ENCODE results near the gene ETV3.

ETV3 gene

GRCh38 chr1:157097692-157098091 is 40.5 kb downstream of the ETV3 start:
- H3K9ac ChIP-seq (ENCODE audit: low read length): no peak overlapping the region
- no peaks in the 10 kb centered on the region for H3K79me2 ChIP-seq (ENCODE audit: low read length)

GRCh38 chr1:157096881-157097280 is 41.3 kb downstream of the ETV3 start:
- H3K9ac ChIP-seq (ENCODE audit: low read length): no peak overlapping the region
- no peaks in the 10 kb centered on the region for H3K79me2 ChIP-seq (ENCODE audit: low read length)
- H3K4me2 ChIP-seq (ENCODE audit: low read length): no peak overlapping the region
- H3K36me3 ChIP-seq (replicated peaks; ENCODE audit: low read depth, low read length): no peaks in the 10 kb centered on the region
- no peak overlapping the region for H3K4me3 ChIP-seq (ENCODE audit: low read length)
- H3K9me3 ChIP-seq (ENCODE audit: insufficient read depth, low read length): no peaks in the 10 kb centered on the region
- H4K20me1 ChIP-seq (ENCODE audit: insufficient read depth, low read length): no peaks in the 10 kb centered on the region
- H3K4me1 ChIP-seq (ENCODE audit: low read length): peaks cover 13% of the 10 kb centered on the region
- H2AFZ ChIP-seq (ENCODE audit: low read depth, low read length): no peak overlapping the region
- TF ChIP-seq CTCF (IDR thresholded peaks at IDR 0.05; ENCODE audit: low read depth, low read length) (no peak), EZH2phosphoT487 (IDR thresholded peaks at IDR 0.05; ENCODE audit: low read depth) (no peak)
- H3K27ac ChIP-seq (ENCODE audit: low read length): no peak overlapping the region
- no peaks in the 10 kb centered on the region for H3K27me3 ChIP-seq (ENCODE audit: low read depth, low read length)

More at GRCh38 chr1:157097692-157098091, 40.5 kb downstream of the ETV3 start:
- H3K4me1 ChIP-seq (ENCODE audit: low read length): peaks cover 7% of the 10 kb centered on the region
- no peaks in the 10 kb centered on the region for H3K9me3 ChIP-seq (ENCODE audit: insufficient read depth, low read length)
- H3K4me3 ChIP-seq (ENCODE audit: low read length): no peak overlapping the region
- H3K4me2 ChIP-seq (ENCODE audit: low read length): no peak overlapping the region
- H2AFZ ChIP-seq (ENCODE audit: low read depth, low read length): no peak overlapping the region
- no peaks in the 10 kb centered on the region for H3K36me3 ChIP-seq (replicated peaks; ENCODE audit: low read depth, low read length)
- TF ChIP-seq CTCF (IDR thresholded peaks at IDR 0.05; ENCODE audit: low read depth, low read length) (no peak), EZH2phosphoT487 (IDR thresholded peaks at IDR 0.05; ENCODE audit: low read depth) (no peak)
- H3K27me3 ChIP-seq (ENCODE audit: low read depth, low read length): no peaks in the 10 kb centered on the region
- H3K27ac ChIP-seq (ENCODE audit: low read length): no peak overlapping the region
- no peaks in the 10 kb centered on the region for H4K20me1 ChIP-seq (ENCODE audit: insufficient read depth, low read length)

GRCh38 chr1:157095551-157095950 is 42.6 kb downstream of the ETV3 start:
- Histone ChIP-seq H4K20me1 (ENCODE audit: insufficient read depth, low read length) (no peaks in the 10 kb centered on the region), H3K4me1 (ENCODE audit: low read length) (peaks cover 26% of the 10 kb centered on the region), H3K4me3 (ENCODE audit: low read length) (no peak overlapping the region), H3K9me3 (ENCODE audit: insufficient read depth, low read length) (no peaks in the 10 kb centered on the region), H3K9ac (ENCODE audit: low read length) (no peak overlapping the region), H2AFZ (ENCODE audit: low read depth, low read length) (no peak overlapping the region), H3K27ac (ENCODE audit: low read length) (no peak overlapping the region), H3K79me2 (ENCODE audit: low read length) (no peaks in the 10 kb centered on the region), H3K27me3 (ENCODE audit: low read depth, low read length) (no peaks in the 10 kb centered on the region), H3K36me3 (replicated peaks; ENCODE audit: low read depth, low read length) (no peaks in the 10 kb centered on the region), H3K4me2 (ENCODE audit: low read length) (no peak overlapping the region)
- TF ChIP-seq CTCF (IDR thresholded peaks at IDR 0.05; ENCODE audit: low read depth, low read length): no peak
- no peak for TF ChIP-seq EZH2phosphoT487 (IDR thresholded peaks at IDR 0.05; ENCODE audit: low read depth)

- Histone ChIP-seq H3K4me1 (ENCODE audit: low read length) (peaks cover 30% of the 10 kb centered on the region), H3K4me2 (ENCODE audit: low read length) (no peak overlapping the region), H4K20me1 (ENCODE audit: insufficient read depth, low read length) (no peaks in the 10 kb centered on the region), H3K36me3 (replicated peaks; ENCODE audit: low read depth, low read length) (no peaks in the 10 kb centered on the region), H3K27ac (ENCODE audit: low read length) (no peak overlapping the region), H3K79me2 (ENCODE audit: low read length) (no peaks in the 10 kb centered on the region), H3K4me3 (ENCODE audit: low read length) (no peak overlapping the region), H3K27me3 (ENCODE audit: low read depth, low read length) (no peaks in the 10 kb centered on the region), H3K9ac (ENCODE audit: low read length) (no peak overlapping the region), H2AFZ (ENCODE audit: low read depth, low read length) (no peak overlapping the region), H3K9me3 (ENCODE audit: insufficient read depth, low read length) (no peaks in the 10 kb centered on the region)
- TF ChIP-seq EZH2phosphoT487 (IDR thresholded peaks at IDR 0.05; ENCODE audit: low read depth): no peak
- no peak for TF ChIP-seq CTCF (IDR thresholded peaks at IDR 0.05; ENCODE audit: low read depth, low read length)
These were observed 43.1 kb downstream of the ETV3 start for GRCh38 chr1:157095091-157095490.
